ENCODE measurements around the gene PKN1.
"Not testable (repeated sequence)": the region's sequence is repeated elsewhere in the genome, so short reads cannot be mapped to it uniquely, and the experiment has no call there.

The PKN1 gene

DNA sequence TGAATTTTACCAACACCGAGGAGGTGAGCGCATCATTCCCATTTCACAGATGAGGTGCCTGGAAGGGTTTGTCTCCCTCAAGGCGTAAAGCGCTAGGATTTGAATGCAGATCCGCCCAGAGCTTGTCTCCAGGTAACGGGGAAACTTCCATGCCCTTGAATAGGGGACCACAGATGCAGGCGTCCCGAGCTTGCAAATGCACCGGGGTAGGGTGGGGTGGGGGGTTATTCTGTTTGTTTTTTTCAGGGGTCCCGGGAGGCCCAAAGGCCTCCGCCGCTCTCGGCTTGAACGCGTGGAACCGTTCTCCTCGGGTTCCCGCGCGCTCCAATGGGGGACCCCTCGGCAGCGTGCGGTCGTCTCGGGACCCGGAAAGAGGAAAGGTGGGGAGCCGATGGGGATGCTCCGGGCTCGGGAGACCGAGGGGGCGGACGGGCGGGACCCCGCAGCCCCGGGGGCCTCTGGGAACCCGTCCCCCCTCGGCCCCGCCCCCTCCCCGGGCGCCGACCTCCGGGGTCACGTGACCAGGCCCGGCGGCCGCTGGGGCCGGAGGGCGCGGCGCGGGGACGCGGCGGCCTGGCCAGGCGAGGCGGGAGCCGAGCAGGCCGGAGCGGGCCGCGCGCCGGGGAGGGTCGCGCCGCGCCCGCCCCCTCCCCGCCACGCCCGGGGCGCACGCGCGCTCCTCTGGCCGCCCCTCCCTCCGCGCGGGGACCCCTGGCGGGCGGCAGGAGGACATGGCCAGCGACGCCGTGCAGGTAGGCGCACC, at the start of gene PKN1:
Gene PKN1 (plus strand): TSS at position 516 of the 763 bp plus-strand sequence. CDS start 216 bp downstream, at position 732.
- peaks cover 0 to 32% of the 10 kb centered on the region in 2 donors for H3K4me1 ChIP-seq (ENCODE audit: control insufficient read depth in 1 of 2, insufficient read depth in 2 of 2, low read length in 2 of 2)
- no peaks in the 10 kb centered on the region for H3K36me3 ChIP-seq (ENCODE audit: control insufficient read depth in 1 of 2, insufficient read depth in 2 of 2, low read length in 2 of 2)
- H3K27ac ChIP-seq (ENCODE audit: low read length), result peak within 1 kb of the TSS; percentile 67
- H3K27me3 ChIP-seq (ENCODE audit: low read depth, low read length), result no peaks in the 10 kb centered on the region
- H3K4me3 ChIP-seq (ENCODE audit: low read depth in 1 of 2, low read length in 2 of 2), result peak within 1 kb of the TSS; percentile 69 to 84
- no peaks in the 10 kb centered on the region for H3K9me3 ChIP-seq (ENCODE audit: control insufficient read depth in 1 of 2, low read length in 2 of 2)

DNA sequence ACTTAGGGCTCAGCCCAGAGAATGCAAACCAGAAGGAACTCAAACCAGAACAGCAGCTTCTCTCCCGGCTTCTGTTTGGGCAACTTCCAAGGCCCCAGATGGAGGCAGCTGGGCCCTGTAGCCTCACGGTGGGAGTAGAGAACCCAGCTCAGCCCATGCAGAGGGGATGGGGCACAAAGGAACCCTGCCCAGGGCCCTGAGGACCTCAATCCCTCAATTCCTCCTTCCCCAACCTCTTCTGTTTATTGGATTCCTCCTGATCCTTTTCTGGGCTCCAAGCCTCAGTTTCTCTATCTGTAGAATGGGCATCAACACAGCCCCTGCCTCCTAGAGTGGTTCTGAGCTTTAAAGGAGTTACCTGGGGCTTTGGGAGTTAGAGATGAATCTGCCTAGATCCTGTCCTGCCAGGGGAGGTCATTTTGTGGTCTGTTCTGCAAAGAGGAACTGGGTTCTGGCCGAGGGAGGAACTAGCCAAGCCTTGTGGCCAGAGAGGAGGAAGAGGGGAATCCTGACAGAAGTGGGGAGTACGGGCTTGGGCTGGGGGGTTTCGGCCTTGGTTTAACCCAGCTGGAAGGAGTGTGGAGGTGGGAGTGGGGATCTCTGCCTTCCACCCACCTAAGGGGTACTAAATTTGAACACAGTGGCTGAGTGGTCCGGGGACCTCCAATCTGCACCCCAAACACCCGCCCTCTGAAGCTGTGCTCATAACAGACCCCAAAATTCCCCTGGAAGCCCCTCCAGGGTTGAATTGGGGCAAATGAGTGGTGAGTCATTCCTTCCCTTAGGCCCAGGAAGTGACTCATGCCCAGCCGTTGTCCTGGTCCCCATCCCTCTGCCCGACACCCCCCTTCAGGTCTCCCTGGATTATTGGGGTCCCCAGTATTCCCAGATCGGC, 49.2 kb upstream of the PKN1 start:
- H3K9me3 ChIP-seq (ENCODE audit: control insufficient read depth in 1 of 2, low read length in 2 of 2), result no peaks in the 10 kb centered on the region
- peak overlapping the region; percentile 60 to 65 for H3K4me3 ChIP-seq (ENCODE audit: low read depth in 1 of 2, low read length in 2 of 2)
- no peaks in the 10 kb centered on the region for H3K27me3 ChIP-seq (ENCODE audit: low read depth, low read length)
- H3K4me1 ChIP-seq (ENCODE audit: control insufficient read depth in 1 of 2, insufficient read depth in 2 of 2, low read length in 2 of 2), result peaks cover 0 to 31% of the 10 kb centered on the region in 2 donors
- H3K36me3 ChIP-seq (ENCODE audit: control insufficient read depth in 1 of 2, insufficient read depth in 2 of 2, low read length in 2 of 2), result no peaks in the 10 kb centered on the region
- peak overlapping the region; percentile 93 for H3K27ac ChIP-seq (ENCODE audit: low read length)

DNA sequence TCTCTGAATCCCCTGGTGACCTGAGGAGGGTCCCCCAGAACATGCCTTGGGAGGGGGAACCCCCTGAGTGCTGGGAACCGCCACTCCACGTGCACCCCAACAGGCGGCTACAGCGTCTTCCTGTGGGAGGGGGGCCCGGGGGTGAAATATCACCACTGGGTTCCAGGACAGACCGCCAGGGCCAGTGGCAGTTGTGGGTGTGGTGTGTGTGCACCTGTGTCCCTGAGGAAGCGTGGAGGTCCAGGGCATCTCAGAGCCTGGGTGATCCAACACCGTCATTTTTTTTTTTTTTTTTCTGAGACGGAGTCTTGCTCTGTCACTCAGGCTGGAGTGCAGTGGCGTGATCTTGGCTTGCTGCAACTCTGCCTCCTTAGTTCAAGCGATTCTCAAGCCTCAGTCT, 47.6 kb upstream of the PKN1 start:
- Histone ChIP-seq H3K36me3 (ENCODE audit: control insufficient read depth in 1 of 2, insufficient read depth in 2 of 2, low read length in 2 of 2) (no peaks in the 10 kb centered on the region), H3K27me3 (ENCODE audit: low read depth, low read length) (no peaks in the 10 kb centered on the region), H3K27ac (ENCODE audit: low read length) (no peak overlapping the region), H3K4me3 (ENCODE audit: low read depth in 1 of 2, low read length in 2 of 2) (peak overlapping the region in 1 of 2 donors; percentile 29), H3K9me3 (ENCODE audit: control insufficient read depth in 1 of 2, low read length in 2 of 2) (no peaks in the 10 kb centered on the region), H3K4me1 (ENCODE audit: control insufficient read depth in 1 of 2, insufficient read depth in 2 of 2, low read length in 2 of 2) (peaks cover 0 to 16% of the 10 kb centered on the region in 2 donors)

DNA sequence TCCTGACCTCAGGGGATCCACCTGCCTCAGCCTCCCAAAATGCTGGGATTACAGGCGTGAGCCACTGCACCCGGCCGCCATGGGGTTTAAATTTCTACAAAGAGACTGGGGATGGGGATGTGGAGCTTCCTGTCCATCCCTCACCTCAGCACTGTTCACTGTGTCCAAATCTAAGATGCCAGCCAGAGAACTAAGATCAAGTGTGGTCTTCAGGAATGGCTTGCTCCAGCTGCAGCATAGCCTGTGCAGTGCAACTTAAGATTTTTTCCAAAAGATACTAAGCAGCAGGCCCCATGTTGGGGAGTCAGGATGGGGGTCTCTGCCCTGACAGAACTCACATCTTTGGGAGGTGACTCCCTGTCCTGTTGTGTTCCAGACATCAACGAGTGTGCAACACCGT, 42.6 kb upstream of the PKN1 start:
- H3K27ac ChIP-seq (ENCODE audit: low read length), result no peak overlapping the region
- no peaks in the 10 kb centered on the region for H3K9me3 ChIP-seq (ENCODE audit: control insufficient read depth in 1 of 2, low read length in 2 of 2)
- no peaks in the 10 kb centered on the region for H3K27me3 ChIP-seq (ENCODE audit: low read depth, low read length)
- H3K4me1 ChIP-seq (ENCODE audit: control insufficient read depth in 1 of 2, insufficient read depth in 2 of 2, low read length in 2 of 2), result peaks cover 0 to under 1% of the 10 kb centered on the region in 2 donors
- peaks cover 28% of the 10 kb centered on the region in 2 donors for H3K36me3 ChIP-seq (ENCODE audit: control insufficient read depth in 1 of 2, insufficient read depth in 2 of 2, low read length in 2 of 2)
- no peak overlapping the region for H3K4me3 ChIP-seq (ENCODE audit: low read depth in 1 of 2, low read length in 2 of 2)

DNA sequence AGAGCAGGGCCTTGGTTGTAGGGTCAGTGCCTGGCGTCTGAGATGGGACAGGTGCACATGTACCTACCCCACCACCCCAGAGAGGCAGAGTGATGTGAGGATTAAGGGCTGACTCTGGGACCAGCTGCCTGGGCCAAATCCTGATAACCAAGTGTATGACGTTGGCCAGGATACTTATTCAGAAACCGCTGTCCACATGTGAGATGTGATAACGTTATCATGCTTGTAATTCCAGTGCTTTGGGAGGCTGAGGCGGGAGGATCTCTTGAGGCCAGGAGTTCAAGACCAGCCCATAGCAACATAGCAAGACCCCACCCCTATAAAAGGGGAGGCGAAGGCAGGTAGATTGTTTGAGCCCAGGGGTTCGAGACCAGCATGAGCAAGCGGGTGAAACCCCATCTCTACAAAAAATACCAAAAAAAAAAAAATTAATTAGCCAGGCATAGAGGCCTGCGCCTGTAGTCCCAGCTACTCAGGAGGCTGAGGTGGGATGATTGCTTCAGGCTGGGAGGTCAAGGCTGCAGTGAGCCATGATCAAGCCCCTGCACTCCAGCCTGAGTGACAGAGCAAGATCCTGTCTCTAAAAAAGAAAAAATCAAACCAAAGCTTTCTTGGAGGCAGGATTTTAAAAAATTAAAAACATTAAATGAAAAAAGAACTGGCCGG, 41.8 kb upstream of the PKN1 start:
- H3K36me3 ChIP-seq (ENCODE audit: control insufficient read depth in 1 of 2, insufficient read depth in 2 of 2, low read length in 2 of 2), result peaks cover 28% of the 10 kb centered on the region in 2 donors
- no peak overlapping the region for H3K27ac ChIP-seq (ENCODE audit: low read length)
- H3K9me3 ChIP-seq (ENCODE audit: control insufficient read depth in 1 of 2, low read length in 2 of 2), result no peaks in the 10 kb centered on the region
- no peaks in the 10 kb centered on the region for H3K4me1 ChIP-seq (ENCODE audit: control insufficient read depth in 1 of 2, insufficient read depth in 2 of 2, low read length in 2 of 2)
- no peaks in the 10 kb centered on the region for H3K27me3 ChIP-seq (ENCODE audit: low read depth, low read length)
- no peak overlapping the region for H3K4me3 ChIP-seq (ENCODE audit: low read depth in 1 of 2, low read length in 2 of 2)

DNA sequence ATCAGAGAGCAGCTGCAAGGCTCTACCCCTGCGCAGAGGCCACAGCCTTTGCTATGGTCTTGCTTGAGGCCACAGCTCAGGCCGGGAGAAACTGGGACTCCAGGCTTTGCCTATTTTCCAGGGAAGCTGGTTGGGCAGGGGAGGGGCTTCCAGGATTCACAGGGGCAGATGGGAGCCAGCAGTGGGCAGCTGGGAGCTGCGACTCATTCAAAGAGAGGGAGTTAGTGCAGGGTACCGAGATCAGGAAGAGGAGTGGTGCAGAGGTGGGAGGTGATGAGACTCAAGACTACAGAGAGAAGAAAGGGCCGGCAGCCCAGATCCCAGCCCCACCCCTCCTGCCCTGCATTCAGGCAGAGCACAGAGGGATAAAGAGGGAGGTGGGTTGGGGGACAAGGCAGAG, 39.8 kb upstream of the PKN1 start:
- H3K4me1 ChIP-seq (ENCODE audit: control insufficient read depth in 1 of 2, insufficient read depth in 2 of 2, low read length in 2 of 2), result no peaks in the 10 kb centered on the region
- H3K9me3 ChIP-seq (ENCODE audit: control insufficient read depth in 1 of 2, low read length in 2 of 2), result no peaks in the 10 kb centered on the region
- H3K36me3 ChIP-seq (ENCODE audit: control insufficient read depth in 1 of 2, insufficient read depth in 2 of 2, low read length in 2 of 2), result peaks cover 28 to 33% of the 10 kb centered on the region in 2 donors
- H3K27ac ChIP-seq (ENCODE audit: low read length), result no peak overlapping the region
- H3K4me3 ChIP-seq (ENCODE audit: low read depth in 1 of 2, low read length in 2 of 2), result no peak overlapping the region
- no peaks in the 10 kb centered on the region for H3K27me3 ChIP-seq (ENCODE audit: low read depth, low read length)

DNA sequence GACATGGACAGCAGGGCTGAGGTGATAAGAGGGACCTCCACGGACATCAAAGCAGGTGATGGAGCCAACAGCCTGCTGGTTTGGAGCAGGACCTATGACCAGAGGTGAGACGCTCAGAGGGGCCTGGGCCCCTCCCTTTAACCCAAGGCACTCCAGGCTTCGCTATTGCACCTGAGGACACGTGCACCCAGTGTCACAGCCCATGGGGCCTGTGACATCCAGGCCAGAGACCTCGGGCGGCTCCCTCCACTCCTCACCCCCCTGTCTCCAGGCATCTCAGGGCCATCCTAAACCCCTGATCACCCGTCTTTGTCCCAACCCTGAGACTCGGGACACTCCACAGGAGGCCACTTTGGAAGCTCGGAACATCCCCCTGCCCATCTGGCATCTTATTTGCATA, 38.9 kb upstream of the PKN1 start:
- Histone ChIP-seq H3K36me3 (ENCODE audit: control insufficient read depth in 1 of 2, insufficient read depth in 2 of 2, low read length in 2 of 2) (peaks cover 28 to 37% of the 10 kb centered on the region in 2 donors), H3K4me3 (ENCODE audit: low read depth in 1 of 2, low read length in 2 of 2) (no peak overlapping the region), H3K4me1 (ENCODE audit: control insufficient read depth in 1 of 2, insufficient read depth in 2 of 2, low read length in 2 of 2) (no peaks in the 10 kb centered on the region), H3K27ac (ENCODE audit: low read length) (no peak overlapping the region), H3K9me3 (ENCODE audit: control insufficient read depth in 1 of 2, low read length in 2 of 2) (no peaks in the 10 kb centered on the region), H3K27me3 (ENCODE audit: low read depth, low read length) (no peaks in the 10 kb centered on the region)

DNA sequence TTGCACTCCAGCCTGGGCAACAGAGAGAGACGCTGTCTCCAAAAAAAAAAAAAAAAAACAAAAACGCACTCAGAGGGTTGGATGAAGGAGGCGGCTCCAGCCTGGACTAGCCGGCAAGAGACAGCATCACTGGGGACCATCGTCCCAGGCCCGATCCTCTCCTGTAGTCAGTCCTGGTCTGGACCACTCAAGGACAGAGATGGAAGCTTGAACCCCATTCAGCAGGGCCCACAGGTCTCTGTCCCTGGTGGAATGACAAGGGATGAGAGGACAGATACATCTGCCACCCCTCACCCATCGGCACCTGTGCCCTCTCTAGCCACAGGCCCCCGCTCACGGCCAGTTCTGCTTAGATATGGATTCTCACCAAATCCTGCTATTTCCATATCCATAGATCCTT, 37.8 kb upstream of the PKN1 start:
- H3K27me3 ChIP-seq (ENCODE audit: low read depth, low read length), result no peaks in the 10 kb centered on the region
- H3K4me3 ChIP-seq (ENCODE audit: low read depth in 1 of 2, low read length in 2 of 2), result no peak overlapping the region
- H3K27ac ChIP-seq (ENCODE audit: low read length), result no peak overlapping the region
- peaks cover 28 to 37% of the 10 kb centered on the region in 2 donors for H3K36me3 ChIP-seq (ENCODE audit: control insufficient read depth in 1 of 2, insufficient read depth in 2 of 2, low read length in 2 of 2)
- no peaks in the 10 kb centered on the region for H3K9me3 ChIP-seq (ENCODE audit: control insufficient read depth in 1 of 2, low read length in 2 of 2)
- no peaks in the 10 kb centered on the region for H3K4me1 ChIP-seq (ENCODE audit: control insufficient read depth in 1 of 2, insufficient read depth in 2 of 2, low read length in 2 of 2)

DNA sequence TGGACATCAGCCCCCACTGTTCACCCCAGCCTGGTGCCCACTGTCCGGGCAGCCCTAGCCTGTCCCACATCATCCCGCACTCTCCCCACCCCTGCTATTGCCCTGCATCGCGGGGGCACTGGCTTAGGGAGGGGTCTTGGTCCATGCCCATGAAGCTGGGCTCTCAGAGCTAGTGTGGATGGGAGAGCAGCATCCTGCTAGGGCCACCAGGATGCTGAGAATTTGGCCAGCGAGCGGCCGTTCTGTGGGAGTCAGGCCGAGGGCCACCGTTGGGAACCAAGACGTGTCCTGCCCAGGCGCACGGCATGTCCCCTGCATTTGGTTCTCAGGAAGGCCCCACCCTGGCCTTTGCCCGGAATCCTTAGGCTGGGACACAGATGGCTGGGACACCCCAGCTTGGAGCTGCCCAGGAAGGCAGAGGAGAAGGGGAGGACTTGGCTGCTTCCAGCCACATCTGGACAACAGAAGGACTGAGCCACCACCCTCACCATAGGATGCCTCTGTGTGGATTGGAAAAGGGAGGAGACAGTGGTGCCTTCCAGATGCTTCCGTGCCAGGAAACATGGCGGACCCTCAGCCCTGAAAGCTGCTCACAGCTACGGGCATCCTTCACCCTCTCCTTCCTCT, 37.3 kb upstream of the PKN1 start:
- H3K36me3 ChIP-seq (ENCODE audit: control insufficient read depth in 1 of 2, insufficient read depth in 2 of 2, low read length in 2 of 2), result peaks cover 25 to 37% of the 10 kb centered on the region in 2 donors
- no peak overlapping the region for H3K27ac ChIP-seq (ENCODE audit: low read length)
- H3K4me1 ChIP-seq (ENCODE audit: control insufficient read depth in 1 of 2, insufficient read depth in 2 of 2, low read length in 2 of 2), result no peaks in the 10 kb centered on the region
- no peak overlapping the region for H3K4me3 ChIP-seq (ENCODE audit: low read depth in 1 of 2, low read length in 2 of 2)
- no peaks in the 10 kb centered on the region for H3K27me3 ChIP-seq (ENCODE audit: low read depth, low read length)
- no peaks in the 10 kb centered on the region for H3K9me3 ChIP-seq (ENCODE audit: control insufficient read depth in 1 of 2, low read length in 2 of 2)

DNA sequence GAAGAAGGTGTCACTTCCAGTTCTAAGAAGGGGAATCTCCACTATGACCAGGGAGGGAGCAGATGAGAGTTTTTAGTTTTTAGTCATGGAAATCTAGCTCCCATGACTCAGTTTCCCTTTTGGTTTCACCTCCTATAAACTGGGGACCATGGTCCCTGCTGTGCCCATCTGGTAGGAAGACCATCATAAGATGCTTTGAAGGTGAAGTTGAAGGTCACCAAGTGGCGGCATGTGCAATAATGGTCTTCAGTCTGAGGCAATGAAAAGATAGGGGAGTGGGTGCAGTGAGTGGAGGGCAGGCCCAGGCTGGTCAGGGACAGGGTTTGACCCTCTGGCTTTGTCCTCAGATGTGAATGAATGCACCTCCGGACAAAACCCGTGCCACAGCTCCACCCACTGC, 36.4 kb upstream of the PKN1 start:
- not testable (repeated sequence) for H3K9me3 ChIP-seq (ENCODE audit: control insufficient read depth in 1 of 2, low read length in 2 of 2); H3K27ac ChIP-seq (ENCODE audit: low read length)
- H3K36me3 ChIP-seq (ENCODE audit: control insufficient read depth in 1 of 2, insufficient read depth in 2 of 2, low read length in 2 of 2), result peaks cover 27 to 41% of the 10 kb centered on the region in 2 donors

DNA sequence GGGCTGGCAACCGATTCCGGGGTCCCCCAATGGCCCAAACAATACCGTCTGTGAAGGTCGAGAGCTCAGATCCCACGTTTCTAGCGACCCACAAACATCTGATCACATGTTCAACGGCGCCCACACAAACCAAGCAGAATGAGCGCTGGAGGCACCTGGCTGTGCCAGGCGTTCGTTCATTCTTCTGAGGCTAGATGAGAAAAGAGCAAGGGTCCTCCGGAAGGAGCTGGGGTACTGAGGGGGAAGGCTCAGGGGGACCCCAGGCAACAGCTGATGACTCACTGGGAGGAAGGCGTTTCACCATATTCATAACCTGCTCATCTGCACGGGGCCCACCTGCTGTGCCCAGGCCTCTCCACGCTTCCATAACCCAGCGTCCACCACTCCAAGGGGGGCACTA, 35.9 kb upstream of the PKN1 start:
- H3K36me3 ChIP-seq (ENCODE audit: control insufficient read depth in 1 of 2, insufficient read depth in 2 of 2, low read length in 2 of 2), result peaks cover 27 to 44% of the 10 kb centered on the region in 2 donors
- H3K4me1 ChIP-seq (ENCODE audit: control insufficient read depth in 1 of 2, insufficient read depth in 2 of 2, low read length in 2 of 2); H3K27me3 ChIP-seq (ENCODE audit: low read depth, low read length); H3K4me3 ChIP-seq (ENCODE audit: low read depth in 1 of 2, low read length in 2 of 2); H3K27ac ChIP-seq (ENCODE audit: low read length); H3K9me3 ChIP-seq (ENCODE audit: control insufficient read depth in 1 of 2, low read length in 2 of 2): not testable (repeated sequence)

More for the DNA sequence above, 36.4 kb upstream of the PKN1 start:
- not testable (repeated sequence) for H3K4me1 ChIP-seq (ENCODE audit: control insufficient read depth in 1 of 2, insufficient read depth in 2 of 2, low read length in 2 of 2); H3K27me3 ChIP-seq (ENCODE audit: low read depth, low read length); H3K4me3 ChIP-seq (ENCODE audit: low read depth in 1 of 2, low read length in 2 of 2)

All from muscle layer of duodenum (tissue), 2 donors.